HG02642 (cell line): ENCODE data around the gene CXCL6.

Experiments
- ATAC-seq: cut with Tn5 transposase; IDR thresholded peaks from one replicate; pipeline ENCODE4 v1.9.1; 2021; ENCODE audit warnings: mild to moderate bottlenecking; ENCODE audit not compliant: unreplicated experiment, poor library complexity

The CXCL6 gene

DNA sequence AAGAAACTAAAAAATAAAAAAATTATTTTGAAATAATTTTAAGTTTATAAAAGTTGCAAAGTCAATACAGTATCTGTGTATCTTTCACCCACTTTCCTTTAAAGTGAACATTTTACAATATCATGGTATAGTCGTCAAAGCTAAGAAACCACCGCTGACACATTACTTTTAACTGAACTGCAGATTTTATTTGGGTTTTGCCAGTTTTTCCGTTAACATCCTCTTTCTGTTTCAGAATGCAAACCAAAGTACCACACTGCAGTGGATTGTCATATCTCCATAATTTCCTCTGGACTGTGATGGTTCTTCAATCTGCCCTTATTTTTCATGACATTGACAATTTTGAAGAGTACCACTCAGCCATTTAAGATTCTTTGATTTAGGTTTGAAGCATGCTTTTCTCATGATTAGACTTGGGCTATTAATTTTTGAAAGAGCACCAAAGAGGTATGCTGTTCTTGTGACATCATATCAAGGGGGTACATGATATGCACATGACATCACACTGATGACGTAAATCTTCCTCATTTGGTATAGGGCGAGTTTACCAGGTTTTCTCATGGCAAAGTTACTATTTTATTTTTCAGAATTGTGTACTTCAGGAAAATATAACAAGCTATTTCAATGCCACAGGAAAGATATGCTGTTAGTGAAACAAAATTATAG is 29.1 kb downstream of the CXCL6 start:
- no peak for ATAC-seq

DNA sequence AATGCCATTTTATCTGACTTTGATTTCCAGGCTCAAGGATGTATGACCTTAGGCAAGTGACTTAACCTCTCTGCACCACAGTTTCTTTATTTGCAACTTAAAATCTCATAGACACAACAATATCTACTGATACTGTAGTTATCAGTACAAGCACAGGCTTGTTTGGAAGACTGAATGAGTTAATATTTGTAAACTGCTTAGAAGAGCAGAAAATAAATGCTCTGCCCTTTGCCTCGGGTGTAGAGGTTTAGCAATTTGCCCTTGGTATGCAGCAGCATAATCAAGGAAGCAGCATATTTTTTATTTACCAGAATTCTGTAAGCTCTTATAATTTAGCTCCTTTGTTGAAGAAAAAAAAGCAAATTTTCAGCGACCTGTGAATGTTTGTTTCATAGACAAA is 29.8 kb downstream of the CXCL6 start:
- ATAC-seq, result no peak

DNA sequence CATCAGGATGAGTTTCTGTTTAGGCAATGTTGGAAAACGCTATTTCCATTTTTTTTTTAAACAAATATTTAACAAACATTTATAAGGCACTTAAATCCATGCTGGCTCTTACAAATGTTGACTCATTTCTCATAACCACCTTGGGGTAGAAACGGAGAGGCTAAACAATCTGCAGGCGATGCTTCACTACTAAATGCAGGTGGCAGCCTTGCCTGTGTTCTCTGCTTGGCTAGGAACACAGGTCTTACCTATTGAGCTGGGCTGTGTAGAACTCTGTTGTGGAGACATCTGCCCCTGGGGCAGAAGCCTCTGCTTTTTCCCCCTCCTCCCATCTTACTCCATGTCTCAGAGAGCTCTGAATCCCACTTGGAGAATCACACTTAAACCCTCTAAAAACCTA is 31.3 kb downstream of the CXCL6 start:
- ATAC-seq, result no peak

DNA sequence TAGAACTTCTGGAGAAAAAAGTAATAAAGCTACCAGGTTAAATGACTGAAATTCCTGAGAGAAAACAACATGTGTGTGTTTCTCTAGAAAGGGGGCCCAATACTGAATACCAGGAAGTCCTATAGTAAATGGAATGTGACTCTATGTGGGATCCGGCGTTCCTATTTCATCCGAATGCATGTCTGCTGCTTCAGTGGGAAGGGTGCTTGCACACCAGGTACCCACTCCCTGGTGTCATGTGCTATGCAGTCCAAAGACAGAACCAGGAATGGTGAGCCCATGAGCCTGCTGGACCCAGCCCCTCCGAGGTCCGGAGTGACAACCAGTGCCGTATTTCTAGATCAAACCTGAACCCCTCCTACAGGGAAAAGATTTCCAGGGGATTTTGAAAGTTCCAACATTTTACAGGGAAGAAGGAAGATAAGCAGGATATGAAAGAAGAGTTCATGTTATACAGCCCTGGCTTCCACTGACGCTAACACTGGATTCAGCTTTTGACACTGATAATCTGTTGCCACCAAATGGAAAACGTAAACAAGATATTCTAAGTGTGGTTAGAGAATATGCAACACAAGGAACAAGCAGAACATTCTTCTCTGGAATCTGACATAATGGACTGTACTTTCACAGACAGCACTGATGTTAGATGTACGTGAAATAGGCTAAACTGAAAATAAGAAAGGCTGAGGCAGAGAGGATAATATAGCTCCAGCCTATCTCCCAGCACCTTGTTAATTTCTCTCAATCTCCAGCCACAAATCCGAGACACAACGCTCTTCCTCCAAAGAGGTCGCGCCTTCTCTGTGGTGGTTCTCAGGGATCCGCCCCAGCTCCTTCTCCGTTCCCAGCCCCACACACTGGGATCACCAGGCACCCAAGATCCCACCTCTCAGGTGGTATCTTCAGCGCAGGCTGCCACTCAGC is 32.0 kb downstream of the CXCL6 start:
- no peak for ATAC-seq

DNA sequence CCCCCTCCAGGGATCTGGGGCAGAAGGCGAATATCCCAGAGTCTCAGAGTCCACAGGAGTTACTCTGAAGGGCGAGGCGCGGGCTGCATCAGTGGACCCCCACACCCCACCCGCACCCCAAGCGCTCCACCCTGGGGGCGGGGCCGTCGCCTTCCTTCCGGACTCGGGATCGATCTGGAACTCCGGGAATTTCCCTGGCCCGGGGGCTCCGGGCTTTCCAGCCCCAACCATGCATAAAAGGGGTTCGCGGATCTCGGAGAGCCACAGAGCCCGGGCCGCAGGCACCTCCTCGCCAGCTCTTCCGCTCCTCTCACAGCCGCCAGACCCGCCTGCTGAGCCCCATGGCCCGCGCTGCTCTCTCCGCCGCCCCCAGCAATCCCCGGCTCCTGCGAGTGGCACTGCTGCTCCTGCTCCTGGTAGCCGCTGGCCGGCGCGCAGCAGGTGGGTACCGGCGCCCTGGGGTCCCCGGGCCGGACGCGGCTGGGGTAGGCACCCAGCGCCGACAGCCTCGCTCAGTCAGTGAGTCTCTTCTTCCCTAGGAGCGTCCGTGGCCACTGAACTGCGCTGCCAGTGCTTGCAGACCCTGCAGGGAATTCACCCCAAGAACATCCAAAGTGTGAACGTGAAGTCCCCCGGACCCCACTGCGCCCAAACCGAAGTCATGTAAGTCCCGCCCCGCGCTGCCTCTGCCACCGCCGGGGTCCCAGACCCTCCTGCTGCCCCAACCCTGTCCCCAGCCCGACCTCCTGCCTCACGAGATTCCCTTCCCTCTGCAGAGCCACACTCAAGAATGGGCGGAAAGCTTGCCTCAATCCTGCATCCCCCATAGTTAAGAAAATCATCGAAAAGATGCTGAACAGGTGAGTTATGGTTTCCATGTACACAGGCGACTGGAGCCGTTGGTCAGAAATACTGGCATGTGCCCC is 32.9 kb downstream of the CXCL6 start, which contains the start of gene CXCL1:
TSS of gene CXCL1 (plus strand) at position 264 of the 926 bp plus-strand sequence. CDS start at position 342, 78 bp downstream.
- ATAC-seq, result no peak

DNA sequence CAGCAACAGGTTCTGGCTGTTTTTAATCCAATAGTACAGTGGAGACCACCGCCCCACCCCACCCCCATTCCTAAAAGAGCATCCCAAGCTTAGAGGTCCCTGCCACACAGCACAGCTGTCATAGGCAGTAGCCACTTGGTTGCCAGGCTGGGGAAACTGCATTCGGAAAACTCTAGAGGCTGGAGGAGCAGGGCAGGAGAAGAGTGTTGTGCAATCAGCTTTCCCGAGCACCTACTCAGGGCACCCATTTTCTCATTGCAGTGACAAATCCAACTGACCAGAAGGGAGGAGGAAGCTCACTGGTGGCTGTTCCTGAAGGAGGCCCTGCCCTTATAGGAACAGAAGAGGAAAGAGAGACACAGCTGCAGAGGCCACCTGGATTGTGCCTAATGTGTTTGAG is 33.8 kb downstream of the CXCL6 start:
- ATAC-seq, result no peak

DNA sequence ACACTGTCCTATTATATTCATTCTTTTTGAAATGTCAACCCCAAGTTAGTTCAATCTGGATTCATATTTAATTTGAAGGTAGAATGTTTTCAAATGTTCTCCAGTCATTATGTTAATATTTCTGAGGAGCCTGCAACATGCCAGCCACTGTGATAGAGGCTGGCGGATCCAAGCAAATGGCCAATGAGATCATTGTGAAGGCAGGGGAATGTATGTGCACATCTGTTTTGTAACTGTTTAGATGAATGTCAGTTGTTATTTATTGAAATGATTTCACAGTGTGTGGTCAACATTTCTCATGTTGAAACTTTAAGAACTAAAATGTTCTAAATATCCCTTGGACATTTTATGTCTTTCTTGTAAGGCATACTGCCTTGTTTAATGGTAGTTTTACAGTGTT is 34.3 kb downstream of the CXCL6 start:
- ATAC-seq, result no peak

DNA sequence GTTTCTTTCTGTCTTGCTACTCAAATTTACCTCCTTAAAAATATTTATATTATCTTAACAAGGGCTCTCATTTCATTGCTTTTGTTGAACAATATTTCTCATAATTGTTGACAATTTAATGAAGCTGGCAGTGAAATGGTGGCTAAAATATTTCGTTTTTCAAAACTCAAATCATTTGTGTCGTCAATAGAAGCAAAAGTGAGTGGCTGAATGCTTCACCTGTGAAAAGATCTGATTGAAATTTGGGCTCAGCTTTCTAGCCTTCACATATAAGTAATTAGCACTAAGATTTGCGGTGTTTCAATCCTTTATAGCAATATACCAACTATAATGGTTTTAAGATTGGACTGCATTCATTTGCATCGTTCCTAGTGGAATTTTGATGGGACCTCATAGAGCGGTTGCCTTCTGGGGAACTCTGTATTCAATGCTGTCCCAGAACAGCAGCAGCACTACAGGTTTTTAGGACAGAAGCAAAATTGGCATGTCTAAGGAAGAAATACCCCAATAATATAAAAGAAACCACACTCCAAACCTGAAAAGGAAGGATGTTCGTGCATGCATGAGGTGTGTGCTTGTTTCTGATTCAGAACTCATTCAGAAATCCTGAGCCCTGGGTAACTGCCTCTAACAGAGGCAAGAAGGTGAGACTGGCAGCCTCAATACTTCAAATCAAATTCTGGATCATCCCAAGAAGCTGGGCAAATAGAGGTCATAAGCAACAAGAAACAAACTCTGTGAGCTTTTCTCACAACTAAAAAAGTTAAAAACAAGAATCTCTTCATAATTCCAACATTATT is 35.2 kb downstream of the CXCL6 start:
- no peak for ATAC-seq

DNA sequence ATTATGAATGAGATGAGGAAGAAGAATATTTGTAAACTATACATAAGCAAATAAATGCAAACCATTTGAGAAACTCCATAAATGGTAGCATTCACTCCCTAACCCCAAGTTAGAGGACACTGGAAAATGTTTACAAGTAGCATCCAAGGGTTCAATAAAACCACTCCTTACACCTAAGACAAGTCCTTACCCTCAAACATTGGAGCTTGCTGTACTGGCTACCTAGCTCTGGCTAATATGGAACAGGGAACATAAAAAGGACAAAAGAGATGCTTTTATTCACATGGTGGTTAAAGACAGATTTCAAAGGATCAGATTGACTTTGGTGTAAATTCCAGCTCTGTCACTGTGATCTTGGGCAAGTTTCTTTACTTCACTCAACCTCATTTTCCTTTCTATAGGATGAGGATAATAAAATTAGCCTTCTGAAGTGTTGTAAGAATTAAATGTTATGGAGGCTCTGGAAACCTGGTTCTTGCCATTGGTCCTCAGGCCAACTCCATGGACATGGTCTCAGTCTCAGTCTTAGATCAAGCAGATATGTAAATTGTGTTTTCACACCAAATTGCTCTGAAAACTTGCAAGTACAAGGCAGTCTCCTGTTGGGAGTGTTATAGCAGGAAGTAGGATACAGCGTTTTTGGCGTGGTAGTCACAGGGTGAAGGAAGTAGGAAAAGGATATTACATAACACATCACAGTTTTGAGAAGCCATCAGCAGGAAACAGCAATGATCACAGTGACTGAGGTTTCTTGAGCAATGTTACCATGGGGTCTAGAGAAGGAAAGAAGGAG is 36.0 kb downstream of the CXCL6 start:
- no peak for ATAC-seq

DNA sequence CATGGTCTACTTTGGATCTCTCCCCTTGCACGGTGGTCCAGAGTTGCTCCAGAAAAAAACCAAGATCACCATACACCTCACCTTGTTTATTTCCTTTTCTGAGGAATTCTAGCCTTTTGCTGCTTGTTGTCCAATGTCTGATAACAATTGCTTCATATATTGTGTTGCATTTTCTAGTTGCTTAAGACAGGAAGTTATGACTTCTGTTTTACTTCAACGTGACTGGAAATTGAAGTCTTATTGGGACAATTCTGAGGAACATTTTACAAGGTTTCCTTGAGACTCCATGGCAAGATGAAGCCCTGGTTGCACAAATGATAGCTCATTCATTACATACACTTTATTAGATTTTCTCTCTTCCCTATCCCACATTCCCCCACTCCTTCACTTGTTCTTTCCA is 37.9 kb downstream of the CXCL6 start:
- ATAC-seq, result no peak

DNA sequence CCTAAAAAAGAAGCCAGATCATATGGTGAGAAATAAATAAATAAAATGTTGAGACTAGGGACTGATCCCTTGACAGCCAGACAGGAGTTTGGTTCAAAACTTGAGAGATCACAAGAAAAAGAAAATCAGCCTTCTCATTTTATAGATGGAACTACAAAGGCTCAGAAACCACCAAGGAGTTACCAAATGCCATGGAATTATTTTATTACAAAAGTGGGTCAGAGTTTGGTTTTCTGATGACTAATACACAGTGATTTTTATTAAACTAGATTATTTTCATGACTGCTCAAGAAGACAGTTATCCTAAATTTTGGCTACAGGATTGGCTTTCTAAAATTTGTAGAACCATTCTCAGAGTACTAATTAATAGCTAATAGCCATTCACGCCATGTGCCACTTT is 38.9 kb downstream of the CXCL6 start:
- no peak for ATAC-seq

DNA sequence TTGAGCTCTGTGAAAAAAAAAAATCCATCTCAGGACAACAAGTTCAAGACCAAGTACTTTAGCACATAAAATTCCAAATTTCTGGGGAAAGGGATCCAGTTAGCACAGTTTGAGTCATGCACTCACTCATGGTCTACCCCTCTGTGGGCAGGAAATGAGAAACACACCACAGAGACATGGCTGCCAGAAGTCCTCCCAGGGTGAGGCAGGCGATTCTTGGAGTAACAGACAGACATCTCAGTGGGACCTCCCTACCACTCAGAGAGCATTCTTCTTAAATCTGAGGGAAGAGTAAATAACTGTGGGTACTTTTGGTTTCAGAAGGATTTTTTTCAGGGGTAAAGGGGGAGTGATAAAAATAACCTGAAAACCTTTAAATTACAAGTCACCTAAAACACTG is 46.8 kb downstream of the CXCL6 start:
- no peak for ATAC-seq

DNA sequence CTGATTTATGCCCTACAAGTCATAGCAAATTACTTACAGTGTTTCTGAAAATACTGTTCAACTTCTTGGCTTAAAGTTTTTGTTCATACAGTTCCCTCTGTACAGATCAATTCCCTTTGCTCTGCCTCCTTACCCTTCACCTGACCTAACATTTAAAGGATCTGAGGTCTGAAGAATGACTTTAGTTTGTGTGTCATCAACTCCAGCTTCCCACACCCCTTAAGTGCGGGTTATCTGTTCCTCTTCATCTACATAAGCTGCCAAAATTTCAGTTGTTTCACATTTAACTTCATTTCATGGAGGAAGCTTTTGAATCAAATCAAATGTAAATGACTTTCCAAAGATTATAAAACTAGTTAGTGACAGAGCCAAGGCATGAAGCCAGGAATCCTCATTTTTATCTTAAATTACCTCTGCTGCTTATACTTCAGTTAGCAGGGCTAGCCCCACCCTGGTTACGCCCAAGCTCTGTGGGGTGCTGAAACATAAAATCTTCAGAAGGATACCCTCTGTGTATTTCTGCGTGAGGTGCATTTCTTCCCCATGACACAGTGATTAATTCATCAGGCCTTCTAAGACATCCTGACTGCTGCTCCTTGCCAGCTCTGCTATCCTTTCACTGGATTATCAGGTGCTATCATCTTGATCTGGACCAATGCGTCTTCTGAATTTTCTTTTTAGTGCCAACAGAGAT is 49.2 kb downstream of the CXCL6 start:
- ATAC-seq, result no peak
